Endothelial cell of umbilical vein (primary cell): Measurements from ENCODE around the gene USH1C. TPM values are rescaled to one million over a fixed set of nuclear protein-coding genes. Genes with fewer than 3 reads are reported as not detected.
A peak's percentile ranks its signal among the peaks of the same experiment; 100 is the strongest.

Source experiments
- BruUV-seq: library from RNA; stranded (reverse); fragments of 400-500 nt; replicated peaks from 2 replicates; lab custom pipeline; 2021; lab: Mats Ljungman, UMichigan
- CTCF ChIA-PET: fragments of 300-600, 350-600 bp; sonication (Branson Sonifier 250); formaldehyde crosslinking; loops from one replicate; lab custom pipeline; 2021; ENCODE audit warnings: antibody characterized with exemption, inconsistent platforms; lab: Charles Lee
- POLR2A ChIA-PET: fragments of 300-600, 350-600 bp; sonication (Branson Sonifier 250); formaldehyde crosslinking; loops from one replicate; lab custom pipeline; 2021; ENCODE audit warnings: antibody characterized with exemption, inconsistent platforms; lab: Charles Lee
- DNase-seq: peaks from one replicate; pipeline ENCODE4 v3.0.0-alpha.2; 2011; ENCODE audit warnings: low read depth, low spot score
- FAIRE-seq: peaks from 2 replicates; lab custom pipeline; 2011; peaks lifted over from hg19 to GRCh38; lab: Jason Lieb, UNC
- H2AFZ ChIP-seq: 2 replicates; pipeline ENCODE4 v1.6.0; 2012; ENCODE audit warnings: low read depth, low read length, control low read depth, inconsistent platforms
- H3K27ac ChIP-seq: 2 replicates; pipeline ENCODE4 v1.5.1; 2011; ENCODE audit warnings: low read depth, mild to moderate bottlenecking, control low read depth, low read length, moderate library complexity; ENCODE audit not compliant: insufficient read depth
- H3K27me3 ChIP-seq, 2 experiments: 2 replicates each; pipeline versions ENCODE4 v1.6.0 to v1.6.1; 2011; ENCODE audit warnings: low read length in 2 of 2, mixed read lengths in 1 of 2; ENCODE audit not compliant: control insufficient read depth in 2 of 2, insufficient read depth in 2 of 2
- H3K36me3 ChIP-seq, 2 experiments: 2 replicates in 1 of 2; 3 replicates in 1 of 2; pipeline ENCODE4 v1.5.1; 2011; ENCODE audit warnings: low read length in 2 of 2, mild to moderate bottlenecking in 1 of 2, moderate library complexity in 1 of 2; ENCODE audit not compliant: control insufficient read depth in 2 of 2, insufficient read depth in 2 of 2; ENCODE audit errors: extremely low read depth in 1 of 2
- H3K4me1 ChIP-seq: 3 replicates; pipeline ENCODE4 v1.5.1; 2011; ENCODE audit warnings: mild to moderate bottlenecking, low read length; ENCODE audit not compliant: control insufficient read depth, insufficient read depth; ENCODE audit errors: extremely low read depth
- H3K4me2 ChIP-seq: 2 replicates; pipeline ENCODE4 v1.6.1; 2011; ENCODE audit warnings: low read length, control low read depth, mixed read lengths; ENCODE audit not compliant: insufficient read depth
- H3K4me3 ChIP-seq, 3 experiments: fragments of 200-600 bp in 1 of 3; sonication (generic), shearing (Covaris generic) in 1 of 3; replicated peaks in 1 of 3; 2 replicates each; pipeline ENCODE4 v1.5.1; 2011 to 2016; ENCODE audit warnings: control low read depth in 3 of 3, low read length in 3 of 3, mild to moderate bottlenecking in 2 of 3, inconsistent platforms in 1 of 3, low read depth in 1 of 3, moderate library complexity in 1 of 3; ENCODE audit not compliant: insufficient read depth in 1 of 3
- H3K79me2 ChIP-seq: 2 replicates; pipeline ENCODE4 v1.6.0; 2012; ENCODE audit warnings: low read length, inconsistent platforms; ENCODE audit not compliant: control insufficient read depth, insufficient read depth
- H3K9ac ChIP-seq: replicated peaks from 2 replicates; pipeline ENCODE3; 2011; ENCODE audit warnings: low read length, control low read depth; ENCODE audit not compliant: insufficient read depth; ENCODE audit errors: extremely low read depth
- H3K9me1 ChIP-seq: replicated peaks from 3 replicates; pipeline ENCODE4 v1.6.0; 2011; ENCODE audit warnings: mild to moderate bottlenecking, low read length; ENCODE audit not compliant: control insufficient read depth, insufficient read depth; ENCODE audit errors: extremely low read depth
- H3K9me3 ChIP-seq: replicated peaks from 2 replicates; pipeline ENCODE4 v1.5.1; 2012; ENCODE audit warnings: low read length, inconsistent platforms; ENCODE audit not compliant: control insufficient read depth, insufficient read depth
- H4K20me1 ChIP-seq: replicated peaks from 2 replicates; pipeline ENCODE3; 2011; ENCODE audit warnings: mild to moderate bottlenecking, low read length; ENCODE audit not compliant: control insufficient read depth, insufficient read depth; ENCODE audit errors: extremely low read depth
- CTCF ChIP-seq, 2 donors: IDR thresholded peaks; 1 replicate in 1 of 2; 2 replicates in 1 of 2; pipeline ENCODE4 v1.5.1; 2011; ENCODE audit warnings: low read length in 2 of 2, mild to moderate bottlenecking in 2 of 2, moderate library complexity in 2 of 2, control low read depth in 1 of 2, inconsistent platforms in 1 of 2, low read depth in 1 of 2; ENCODE audit not compliant: insufficient read depth in 1 of 2; ENCODE audit errors: extremely low read depth in 1 of 2
- EZH2 ChIP-seq: IDR thresholded peaks from 2 replicates; pipeline ENCODE4 v1.6.1; 2012; ENCODE audit warnings: borderline replicate concordance, low read depth, mild to moderate bottlenecking, moderate library complexity, low read length, inconsistent platforms; ENCODE audit not compliant: severe bottlenecking
- FOS ChIP-seq: IDR thresholded peaks from 2 replicates; pipeline ENCODE4 v1.6.1; 2011; ENCODE audit warnings: mild to moderate bottlenecking, low read length, moderate library complexity, borderline replicate concordance; ENCODE audit not compliant: insufficient read depth
- GATA2 ChIP-seq: IDR thresholded peaks from 2 replicates; pipeline ENCODE4 v1.7.0; 2011; ENCODE audit warnings: low read depth, mild to moderate bottlenecking, moderate library complexity, mixed read lengths, low read length; ENCODE audit not compliant: insufficient read length, insufficient read depth
- JUN ChIP-seq: IDR thresholded peaks from 2 replicates; pipeline ENCODE4 v1.6.1; 2011; ENCODE audit warnings: borderline replicate concordance, low read depth; ENCODE audit not compliant: insufficient read length, insufficient read depth
- MYC ChIP-seq: IDR thresholded peaks from one replicate; pipeline ENCODE4 v1.6.1; 2011; ENCODE audit warnings: mild to moderate bottlenecking, low read depth, low read length
- POLR2A ChIP-seq: IDR thresholded peaks from 2 replicates; pipeline ENCODE4 v1.6.1; 2012; ENCODE audit warnings: low read depth, mild to moderate bottlenecking, control low read depth, low read length
- POLR2AphosphoS5 ChIP-seq: IDR thresholded peaks from 2 replicates; pipeline ENCODE4 v1.6.1; 2012; ENCODE audit warnings: low read depth, mild to moderate bottlenecking, control low read depth, low read length, moderate library complexity; ENCODE audit not compliant: insufficient read depth
- dilution Hi-C: fragments of 300-500 bp; cut with MboI; formaldehyde crosslinking; loops from one replicate; pipeline ENCODE4 v1.15.0; 2019; ENCODE audit warnings: low sequenced_read_pairs; ENCODE audit not compliant: extremely low pct_ligation_motif_present
- intact Hi-C: fragments of 100-400 bp; cut with micrococcal nuclease; formaldehyde crosslinking; loops from one replicate; pipeline ENCODE4 v1.10.0; 2022
- polyA plus RNA-seq, 4 experiments: library from polyadenylated mRNA; depleted of rRNA in 3 of 4; stranded (reverse) in 3 of 4; unstranded in 1 of 4; fragments of >200 nt; gene quantifications; 2 replicates each; pipeline versions ENCODE4 v1.2.1 to v1.2.3, GENCODE V29; 2011 to 2012; ENCODE audit warnings: missing spikeins in 1 of 4
- total RNA-seq: library from RNA; stranded (reverse); gene quantifications from 2 replicates; pipeline ENCODE4 v1.2.3, GENCODE V29; 2021
- TF ChIP-seq, protein P1 (sequence below): IDR thresholded peaks from 2 replicates; pipeline ENCODE4 v1.6.1; 2011; ENCODE audit not compliant: insufficient read depth, insufficient read length

The USH1C gene
- total and polyA plus RNA-seq, 2 donors (not counting 3 experiments of a cell fraction or from before 2014, with no cell fraction given), result not detected

DNA sequence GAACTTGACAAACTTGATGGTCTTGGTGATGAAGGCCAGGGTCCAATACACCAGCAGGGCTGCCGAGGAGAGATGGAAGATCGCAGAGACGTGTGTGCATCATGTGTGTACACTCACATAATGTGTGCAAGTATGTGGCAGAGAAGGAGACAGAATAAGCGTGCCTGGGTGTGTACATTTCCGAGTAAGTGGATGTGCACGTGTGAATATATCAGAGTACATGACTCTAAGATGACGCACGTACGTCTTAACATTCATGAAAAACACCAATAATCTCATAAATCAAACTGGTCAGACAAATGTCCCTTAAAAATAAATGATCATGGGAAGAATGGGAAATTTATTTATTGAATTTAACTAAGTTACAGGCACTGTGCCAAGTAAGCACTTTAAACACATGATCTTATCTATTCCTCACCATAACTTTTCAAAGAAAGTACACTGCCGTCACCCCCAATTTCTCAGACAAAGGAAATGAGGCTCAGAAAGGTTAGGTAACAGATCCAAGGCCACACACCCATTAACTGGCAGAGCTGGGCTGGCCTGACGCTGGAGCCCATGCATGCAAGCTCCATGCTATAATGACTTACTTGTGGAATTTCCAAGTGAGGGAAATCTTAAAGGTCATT is 80.6 kb downstream of the USH1C start:
- H2AFZ ChIP-seq, result no peak overlapping the region
- H3K4me2 ChIP-seq, result no peak overlapping the region
- CTCF ChIA-PET, result interaction anchor here (1.1 kb wide), 1 partner anchor 64 kb away, joined by 3 read pairs; no protein-coding TSS in a partner anchor
- no peaks in the 10 kb centered on the region for H3K79me2 ChIP-seq
- intact Hi-C loops (no loop called here), dilution Hi-C loops (no loop called here)
- H4K20me1 ChIP-seq, result no peaks in the 10 kb centered on the region
- H3K27me3 ChIP-seq, result peaks cover 0 to under 1% of the 10 kb centered on the region in 2 experiments
- no peak overlapping the region for H3K9ac ChIP-seq
- POLR2A ChIA-PET, result no interaction called here
- DNase-seq (peak; percentile 16), FAIRE-seq (no peak)
- TF ChIP-seq EZH2, result no peak
- no peak for TF ChIP-seq MYC
- TF ChIP-seq POLR2AphosphoS5, result no peak
- no peak for TF ChIP-seq GATA2
- TF ChIP-seq POLR2A, result no peak
- H3K4me3 ChIP-seq, result no peak overlapping the region
- H3K36me3 ChIP-seq, result no peaks in the 10 kb centered on the region
- H3K9me3 ChIP-seq, result no peaks in the 10 kb centered on the region
- no peaks in the 10 kb centered on the region for H3K9me1 ChIP-seq
- H3K4me1 ChIP-seq, result no peaks in the 10 kb centered on the region
- H3K27ac ChIP-seq, result no peak overlapping the region
- BruUV-seq, result no TSS peak

GRCh38 chr11:17462940-17463339 is 81.3 kb downstream of the USH1C start:
- FAIRE-seq (no peak), DNase-seq (no peak)
- H3K4me1 ChIP-seq, result no peaks in the 10 kb centered on the region
- dilution Hi-C loops, result no loop called here
- H3K79me2 ChIP-seq, result no peaks in the 10 kb centered on the region
- no TSS peak for BruUV-seq
- TF ChIP-seq, protein P1, sequence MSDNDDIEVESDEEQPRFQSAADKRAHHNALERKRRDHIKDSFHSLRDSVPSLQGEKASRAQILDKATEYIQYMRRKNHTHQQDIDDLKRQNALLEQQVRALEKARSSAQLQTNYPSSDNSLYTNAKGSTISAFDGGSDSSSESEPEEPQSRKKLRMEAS, result no peak
- TF ChIP-seq GATA2 (no peak), MYC (no peak), CTCF (IDR thresholded peaks at IDR 0.05; ENCODE audit: extremely low read depth in 1 of 2, insufficient read depth in 1 of 2, low read depth in 1 of 2, low read length in 2 of 2) (no peak), JUN (no peak), EZH2 (no peak), FOS (no peak), POLR2AphosphoS5 (no peak)
- intact Hi-C loops, result no loop called here
- H3K4me2 ChIP-seq, result no peak overlapping the region
- peaks cover 3 to 4% of the 10 kb centered on the region in 2 experiments for H3K27me3 ChIP-seq
- ChIA-PET POLR2A (no interaction called here), CTCF (no interaction called here)
- no peak overlapping the region for H3K9ac ChIP-seq
- no peak overlapping the region for H3K27ac ChIP-seq
- H3K4me3 ChIP-seq, result no peak overlapping the region
- no peak overlapping the region for H2AFZ ChIP-seq
- no peaks in the 10 kb centered on the region for H3K9me1 ChIP-seq
- H4K20me1 ChIP-seq, result no peaks in the 10 kb centered on the region
- H3K36me3 ChIP-seq, result no peaks in the 10 kb centered on the region
- no peaks in the 10 kb centered on the region for H3K9me3 ChIP-seq
